Astrocyte (in vitro differentiated cells and primary cell): ENCODE data around the gene PACS2.

ENCODE experiments used
- CTCF ChIP-seq: IDR thresholded peaks from 2 replicates; pipeline ENCODE4 v1.5.1; 2011; ENCODE audit warnings: low read depth, mild to moderate bottlenecking, inconsistent platforms, low read length, moderate library complexity; ENCODE audit not compliant: insufficient read depth
- EZH2 ChIP-seq: IDR thresholded peaks from 2 replicates; pipeline ENCODE4 v1.6.1; 2012; ENCODE audit warnings: mild to moderate bottlenecking, low read length, inconsistent platforms; ENCODE audit not compliant: insufficient read depth

GRCh38 chr14:105442834-105443233 is 128.3 kb downstream of the PACS2 start:
- TF ChIP-seq CTCF: no peak
- no peak for TF ChIP-seq EZH2
